Skin of body (tissue), 2 donors: ENCODE results near the gene TREML1. TPM values are rescaled to one million over a fixed set of nuclear protein-coding genes. Genes with fewer than 3 reads are reported as not detected.
"Not testable (repeated sequence)": the region's sequence is repeated elsewhere in the genome, so short reads cannot be mapped to it uniquely, and the experiment has no call there.

ENCODE experiments used
- DNase-seq: peaks from one replicate; lab custom pipeline; 2025; lab: John Stamatoyannopoulos, UW
- total RNA-seq: library from RNA; depleted of rRNA; stranded (reverse); fragments of >200 nt; gene quantifications from one replicate; pipeline ENCODE4 v1.2.3, GENCODE V29; 2014

The TREML1 gene
- total RNA-seq, 1 donor from 2014 or later, result 0.49 TPM

DNA sequence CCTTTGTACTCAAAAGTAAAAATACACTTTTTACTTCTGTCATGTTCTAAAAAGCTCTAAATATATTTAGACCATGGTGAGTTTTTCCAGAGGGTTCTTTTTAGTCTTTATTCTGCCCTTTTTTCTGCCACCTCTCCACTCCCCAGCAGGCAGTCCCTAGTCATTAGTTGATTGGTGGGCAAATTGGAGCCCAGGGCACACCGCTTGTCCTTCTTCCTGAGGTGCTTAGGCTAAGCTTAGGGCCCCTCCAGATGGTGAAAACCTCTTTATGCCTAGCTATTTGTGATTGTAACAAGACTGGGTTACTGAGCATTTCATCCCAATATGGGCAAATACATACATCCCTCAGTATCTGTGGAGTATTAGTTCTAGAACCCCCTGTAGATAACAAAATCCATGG, 6.2 kb downstream of the TREML1 start:
- no peak for DNase-seq

DNA sequence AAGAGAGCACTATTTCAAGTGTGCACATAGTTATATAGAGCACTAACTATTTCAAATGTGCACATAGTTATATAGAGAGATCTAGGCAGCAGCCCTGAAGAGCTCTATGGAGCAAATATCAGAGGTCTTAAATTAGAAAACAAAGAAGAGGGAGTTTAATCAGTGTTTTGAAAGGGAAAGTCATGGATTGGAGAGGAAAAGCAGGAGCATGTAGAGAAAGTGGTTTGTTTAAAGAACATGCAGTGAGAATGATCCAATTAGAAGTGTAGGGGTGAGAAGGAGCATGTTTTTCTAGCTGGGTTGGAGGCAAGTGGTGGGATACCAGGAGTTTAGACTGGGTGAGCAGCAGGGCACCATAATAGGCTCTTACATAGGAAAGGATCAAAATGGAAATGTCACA, 17.2 kb downstream of the TREML1 start:
- no peak for DNase-seq

DNA sequence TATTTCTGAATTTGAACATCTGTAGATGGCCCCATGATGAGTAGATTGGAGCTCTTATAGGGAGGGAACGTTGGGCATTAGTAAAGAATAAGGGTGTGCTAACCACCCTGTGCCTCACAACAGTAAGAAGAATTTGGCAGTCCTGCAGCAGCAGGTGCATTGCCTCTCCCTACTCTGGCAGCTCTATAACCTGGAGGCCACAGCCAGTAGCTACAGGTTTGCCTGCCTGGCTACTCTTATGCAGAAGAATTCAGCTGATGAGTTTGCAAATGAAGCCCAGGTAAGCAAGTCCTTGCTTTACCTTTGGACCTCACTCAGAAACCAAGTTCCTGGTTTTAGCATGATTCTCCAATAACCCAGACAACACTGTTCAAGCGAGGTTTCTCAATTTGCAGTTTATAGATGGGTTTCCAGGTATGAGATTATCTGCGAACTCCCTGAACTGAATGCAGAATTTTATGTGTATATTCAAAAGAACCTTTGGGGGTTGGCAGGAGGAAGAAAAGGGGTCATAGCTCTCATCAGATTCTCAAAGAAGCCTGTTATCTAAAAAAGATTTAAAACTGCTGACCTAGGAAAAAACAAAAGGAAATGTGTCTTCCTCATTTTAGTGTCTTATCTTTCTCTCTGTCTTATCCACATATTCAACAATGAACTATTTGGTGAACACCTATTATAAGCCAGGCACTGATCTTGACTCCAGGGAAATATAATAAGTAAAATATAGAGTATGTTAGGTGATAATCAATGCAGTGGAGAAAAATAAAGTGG, 18.9 kb downstream of the TREML1 start:
- DNase-seq, result no peak

DNA sequence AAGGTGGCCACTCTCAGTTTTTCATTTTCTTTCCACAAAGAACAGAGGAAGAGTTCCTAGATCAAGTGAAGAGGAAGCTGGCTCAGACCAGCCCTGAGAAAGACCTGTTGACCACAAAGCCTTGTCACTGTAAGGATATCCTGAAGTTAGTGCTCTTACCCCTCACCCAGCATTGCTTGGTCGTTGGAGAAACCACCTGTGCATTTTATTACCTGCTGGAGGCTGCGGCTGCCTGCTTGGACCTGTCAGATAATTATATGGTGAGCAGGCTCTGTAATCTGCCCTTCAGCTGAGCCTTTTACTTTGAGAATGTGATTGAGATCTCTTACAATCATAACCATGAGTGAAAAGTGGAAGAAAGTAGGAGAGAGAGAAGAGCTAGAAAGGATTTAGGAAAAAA, 21.9 kb downstream of the TREML1 start:
- DNase-seq, result no peak

DNA sequence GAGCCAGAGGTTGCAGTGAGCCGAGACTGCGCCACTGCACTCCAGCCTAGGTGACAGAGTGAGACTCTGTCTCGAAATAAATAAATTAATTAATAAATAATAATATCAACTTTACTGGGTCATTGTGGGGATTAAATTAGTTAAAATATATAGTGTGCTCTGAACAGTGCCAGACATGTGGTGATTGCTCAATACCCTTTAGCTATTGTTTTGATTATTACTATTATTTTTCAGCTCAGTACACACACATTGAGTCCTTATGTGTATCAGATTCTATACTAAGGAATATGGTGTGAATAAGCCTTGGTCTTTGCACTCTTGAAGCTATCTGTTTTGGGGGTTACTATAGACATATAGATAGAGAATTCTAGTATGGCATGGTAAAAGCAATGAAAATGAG, 28.9 kb downstream of the TREML1 start:
- DNase-seq, result no peak

DNA sequence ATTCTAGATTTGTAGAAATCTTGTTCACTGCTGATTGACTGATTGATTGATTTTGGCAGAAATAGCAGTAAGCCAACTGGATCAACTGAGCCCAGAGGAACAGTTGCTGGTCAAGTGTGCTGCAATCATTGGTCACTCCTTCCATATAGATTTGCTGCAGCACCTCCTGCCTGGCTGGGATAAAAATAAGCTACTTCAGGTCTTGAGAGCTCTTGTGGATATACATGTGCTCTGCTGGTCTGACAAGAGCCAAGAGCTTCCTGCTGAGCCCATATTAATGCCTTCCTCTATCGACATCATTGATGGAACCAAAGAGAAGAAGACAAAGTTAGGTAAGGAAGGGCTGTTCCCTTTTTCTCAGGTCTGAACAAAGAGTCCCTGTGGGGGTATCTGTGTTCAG, 31.2 kb downstream of the TREML1 start:
- no peak for DNase-seq

DNA sequence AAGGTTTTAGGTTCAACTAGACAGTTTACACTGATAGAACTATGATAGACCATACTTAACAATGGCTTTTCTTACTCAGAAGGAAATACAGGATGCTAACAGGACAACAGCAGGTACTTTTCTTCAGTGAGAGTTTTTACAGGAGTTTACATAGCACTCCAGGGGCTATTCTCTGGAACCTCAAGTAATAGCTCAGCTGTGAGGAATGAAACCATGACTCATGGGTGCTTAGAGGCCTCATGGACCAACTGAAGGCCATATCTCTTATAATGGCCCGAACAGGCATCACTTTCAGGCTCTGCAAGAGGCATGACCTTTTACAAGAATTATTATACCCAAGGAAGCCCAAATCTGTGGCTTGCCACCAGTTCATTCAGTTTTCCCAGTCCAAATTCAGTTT, 31.8 kb downstream of the TREML1 start:
- no peak for DNase-seq

DNA sequence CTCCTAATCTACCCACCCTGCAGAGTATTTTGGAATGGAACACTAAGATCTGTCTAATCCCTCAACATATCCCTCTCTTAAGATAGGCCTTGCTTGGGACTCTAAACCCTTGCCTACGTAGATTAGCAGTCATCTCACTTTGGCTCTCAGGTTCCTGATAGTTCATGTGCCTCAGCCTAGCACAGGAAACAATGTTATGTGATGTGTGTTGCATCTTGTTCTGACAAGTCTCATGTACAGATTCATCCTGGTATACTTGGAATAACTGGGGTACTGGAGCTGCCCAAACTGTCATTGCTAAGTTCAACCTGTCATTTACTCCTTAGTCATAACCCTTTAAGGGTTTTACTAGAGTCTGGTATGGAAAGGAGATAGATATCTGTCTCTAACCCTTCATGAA, 34.1 kb downstream of the TREML1 start:
- DNase-seq, result no peak

DNA sequence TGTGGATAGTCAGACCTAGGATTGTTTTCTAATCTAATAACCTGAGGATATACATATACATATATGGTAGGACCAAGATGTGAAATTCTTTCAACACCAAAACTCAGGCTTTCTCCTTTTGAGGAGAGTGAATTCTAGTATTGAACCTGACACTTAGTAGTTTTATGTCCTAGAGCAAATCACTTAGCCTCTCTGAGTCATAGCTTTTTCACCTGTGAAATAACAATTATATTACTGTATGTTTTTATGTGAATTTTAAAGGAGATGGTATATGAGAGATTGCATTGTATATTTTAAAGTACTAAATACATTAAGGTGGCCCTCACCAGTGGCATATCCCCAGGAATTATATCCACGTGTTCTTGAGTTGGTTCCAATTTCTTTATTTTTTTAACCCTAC, 34.6 kb downstream of the TREML1 start:
- no peak for DNase-seq

DNA sequence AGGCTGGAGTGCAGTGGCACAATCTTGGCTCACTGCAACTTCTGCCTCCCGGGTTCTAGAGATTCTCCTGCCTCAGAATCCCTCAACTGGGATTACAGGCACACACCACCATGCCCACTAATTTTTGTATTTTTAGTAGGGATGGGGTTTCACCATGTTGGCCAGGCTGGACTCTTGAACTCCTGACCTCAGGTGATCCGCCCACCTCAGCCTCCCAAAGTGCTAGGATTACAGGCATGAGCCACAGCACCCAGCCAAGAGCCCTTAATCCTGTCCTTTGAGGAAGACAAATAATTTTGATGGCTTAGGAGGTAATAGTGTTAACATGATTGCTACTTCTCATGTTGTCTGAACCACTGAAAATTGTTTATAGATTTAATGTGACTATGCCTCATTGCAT, 39.1 kb downstream of the TREML1 start:
- DNase-seq, result not testable (repeated sequence)

DNA sequence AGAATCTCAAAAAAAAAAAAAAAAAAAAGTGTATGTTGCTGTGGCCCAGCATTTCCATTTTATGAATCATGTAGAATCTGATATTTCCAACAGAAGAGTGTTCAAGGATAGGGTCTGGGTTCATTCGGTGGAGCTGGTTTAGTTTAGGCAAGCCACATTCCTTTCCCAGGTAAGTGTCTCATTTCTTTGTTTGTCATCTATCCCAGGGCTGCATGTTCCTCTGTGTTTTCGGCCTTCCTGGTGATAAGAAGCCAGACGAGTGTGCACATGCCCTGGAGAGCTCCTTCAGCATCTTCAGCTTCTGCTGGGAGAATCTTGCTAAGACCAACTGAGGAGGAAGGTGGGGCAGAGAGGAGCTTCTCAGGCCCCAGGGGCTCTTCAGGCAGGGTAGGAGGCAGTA, 43.1 kb downstream of the TREML1 start:
- DNase-seq, result no peak

DNA sequence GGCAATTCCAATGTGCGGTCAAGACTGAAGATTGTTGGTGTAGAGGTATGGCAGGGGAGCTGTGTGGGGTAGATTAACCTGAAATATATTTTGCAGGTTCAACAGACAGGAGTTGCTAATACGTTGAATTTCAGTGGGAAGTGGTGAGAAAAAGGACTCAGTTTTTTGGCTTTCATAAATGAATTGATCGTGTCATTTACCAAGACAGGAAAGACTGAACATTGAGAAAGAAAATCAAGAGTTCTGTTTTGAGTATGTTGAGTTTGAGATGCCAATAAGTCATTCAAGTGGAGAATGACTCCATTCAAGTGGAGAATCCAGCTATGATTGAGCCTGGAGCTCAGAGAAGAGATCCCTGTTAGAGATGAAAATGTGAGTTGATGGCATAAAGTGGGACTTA, 50.3 kb downstream of the TREML1 start:
- no peak for DNase-seq

DNA sequence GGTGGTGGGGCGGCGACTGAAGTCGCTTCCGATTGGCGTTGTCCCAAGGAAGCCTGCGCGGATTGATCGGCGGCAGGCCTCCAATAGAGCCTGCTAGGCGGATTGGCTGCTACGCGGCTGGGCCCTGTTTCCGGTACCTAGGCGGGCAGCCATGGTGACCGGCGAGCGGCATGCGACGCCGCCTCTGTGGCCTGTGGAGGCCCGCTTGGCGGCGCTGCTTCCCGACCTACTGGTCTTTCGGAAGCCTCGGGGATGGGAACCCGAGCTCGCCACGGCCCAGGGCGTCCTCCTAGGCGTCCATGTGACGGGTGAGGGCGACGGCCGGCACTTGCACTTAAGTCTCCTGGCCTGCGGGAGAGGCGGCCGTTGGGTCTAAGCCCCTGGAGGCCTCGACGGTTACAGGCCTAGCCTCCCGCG, 53.3 kb downstream of the TREML1 start:
- no peak for DNase-seq

Other genes starting within 250 kb of the TREML1 start
- gene UNC5CL, start 115.1 kb downstream of the TREML1 start, total RNA-seq, result 0.30 TPM
- gene TSPO2, start 111.9 kb downstream of the TREML1 start, total RNA-seq, result 0.79 TPM
- 60.6 TPM for gene APOBEC2, start 101.1 kb downstream of the TREML1 start, total RNA-seq
- 12.1 TPM for gene OARD1, start 82.0 kb downstream of the TREML1 start, total RNA-seq
- 27.0 TPM for gene NFYA, start 81.4 kb downstream of the TREML1 start, total RNA-seq
- gene TREM2, start 8.8 kb upstream of the TREML1 start, total RNA-seq, result 0.59 TPM
- 0.39 TPM for gene TREML2, start 46.8 kb upstream of the TREML1 start, total RNA-seq
- not detected for gene TREML4, start 74.0 kb upstream of the TREML1 start, total RNA-seq
- 1.6 TPM for gene TREM1, start 132.3 kb upstream of the TREML1 start, total RNA-seq
- not detected for gene NCR2, start 181.3 kb upstream of the TREML1 start, total RNA-seq